Retinal pigment epithelial cell (primary cell): Measurements from ENCODE around the gene TSPAN8.

Experiments used
- DNase-seq: peaks from one replicate; pipeline ENCODE4 v3.0.0-alpha.2; 2010; ENCODE audit warnings: low read depth
- H3K4me3 ChIP-seq: 2 replicates; pipeline ENCODE4 v1.5.1; 2011; ENCODE audit warnings: mild to moderate bottlenecking, low read length, control low read depth, moderate library complexity
- CTCF ChIP-seq: conservative IDR thresholded peaks from 2 replicates; pipeline ENCODE4 v1.5.1; 2011; ENCODE audit warnings: low read depth, low read length, control low read depth, inconsistent platforms

Gene TSPAN8

GRCh38 chr12:71191509-71192196 is 33.9 kb upstream of the TSPAN8 start:
- no peak for TF ChIP-seq CTCF
- H3K4me3 ChIP-seq = no peak overlapping the region
- DNase-seq = no peak

GRCh38 chr12:71190822-71191221 is 33.0 kb upstream of the TSPAN8 start:
- no peak overlapping the region for H3K4me3 ChIP-seq
- TF ChIP-seq CTCF = no peak
- DNase-seq = no peak

GRCh38 chr12:71187379-71187778 is 29.6 kb upstream of the TSPAN8 start:
- no peak for DNase-seq
- H3K4me3 ChIP-seq = no peak overlapping the region
- TF ChIP-seq CTCF = no peak

GRCh38 chr12:71186571-71187288 is 28.9 kb upstream of the TSPAN8 start:
- no peak for TF ChIP-seq CTCF
- no peak for DNase-seq
- no peak overlapping the region for H3K4me3 ChIP-seq

- DNase-seq = no peak
- TF ChIP-seq CTCF = no peak
- no peak overlapping the region for H3K4me3 ChIP-seq
Measured at GRCh38 chr12:71183846-71184245, 26.0 kb upstream of the TSPAN8 start.

- no peak for TF ChIP-seq CTCF
- H3K4me3 ChIP-seq = no peak overlapping the region
- DNase-seq = no peak
Measured at GRCh38 chr12:71183018-71183417, 25.2 kb upstream of the TSPAN8 start.

GRCh38 chr12:71178162-71178561 is 20.4 kb upstream of the TSPAN8 start:
- H3K4me3 ChIP-seq = no peak overlapping the region
- no peak for TF ChIP-seq CTCF
- DNase-seq = no peak
